Endodermal cell (in vitro differentiated cells): ENCODE measurements around the gene TIMP2. TPM values are rescaled to one million over a fixed set of nuclear protein-coding genes. Genes with fewer than 3 reads are reported as not detected.

Experiments
- DNase-seq: peaks from one replicate; pipeline ENCODE4 v3.0.0-alpha.2; 2017
- H3K27ac ChIP-seq: 2 replicates; pipeline ENCODE4 v1.5.1; 2013; ENCODE audit warnings: mild to moderate bottlenecking, low read depth, low read length, moderate library complexity
- H3K27me3 ChIP-seq: 2 replicates; pipeline ENCODE4 v1.6.1; 2013; ENCODE audit warnings: mild to moderate bottlenecking, low read length, moderate library complexity; ENCODE audit not compliant: insufficient read depth, control insufficient read depth, poor library complexity, severe bottlenecking
- H3K36me3 ChIP-seq: 2 replicates; pipeline ENCODE4 v1.7.0; 2013; ENCODE audit warnings: mild to moderate bottlenecking, low read length, moderate library complexity; ENCODE audit not compliant: control insufficient read depth, insufficient read depth
- H3K4me1 ChIP-seq: one replicate; pipeline ENCODE4 v1.7.0; 2013; ENCODE audit warnings: low read length; ENCODE audit not compliant: control insufficient read depth, insufficient read depth
- H3K4me3 ChIP-seq: 2 replicates; pipeline ENCODE4 v1.5.1; 2013; ENCODE audit warnings: mild to moderate bottlenecking, low read length, moderate library complexity
- H3K9ac ChIP-seq: 2 replicates; pipeline ENCODE4 v1.6.1; 2013; ENCODE audit warnings: mild to moderate bottlenecking, low read length, moderate library complexity; ENCODE audit not compliant: poor library complexity, severe bottlenecking; ENCODE audit errors: extremely low read depth
- H3K9me3 ChIP-seq: 2 replicates; pipeline ENCODE4 v1.6.1; 2013; ENCODE audit warnings: mild to moderate bottlenecking, low read length, moderate library complexity; ENCODE audit not compliant: control insufficient read depth
- H3K27ac Mint-ChIP-seq: 2 replicates; pipeline ENCODE4 v1.8.0; 2020; ENCODE audit warnings: mixed read lengths
- H3K27me3 Mint-ChIP-seq: 2 replicates; pipeline ENCODE4 v1.8.0; 2021; ENCODE audit warnings: mild to moderate bottlenecking, mixed read lengths; ENCODE audit not compliant: insufficient read depth
- H3K36me3 Mint-ChIP-seq: 2 replicates; pipeline ENCODE4 v1.8.0; 2020; ENCODE audit warnings: low read depth, mixed read lengths
- H3K4me1 Mint-ChIP-seq: 2 replicates; pipeline ENCODE4 v1.8.0; 2020; ENCODE audit warnings: mixed read lengths
- H3K4me3 Mint-ChIP-seq: 2 replicates; pipeline ENCODE4 v1.8.0; 2020; ENCODE audit warnings: mild to moderate bottlenecking, moderate library complexity, mixed read lengths
- H3K9me3 Mint-ChIP-seq: 2 replicates; pipeline ENCODE4 v1.8.0; 2020; ENCODE audit warnings: mild to moderate bottlenecking, mixed read lengths
- WGBS, 2 experiments: methylation state at CpG; one replicate each; pipeline versions ENCODE4 v1.1.5 to v1.1.7; 2013; ENCODE audit warnings: missing lambda C conversion rate in 2 of 2, mixed read lengths in 1 of 2; ENCODE audit not compliant: insufficient coverage in 1 of 2, insufficient read length in 1 of 2; 5-methylcytosine and 5-hydroxymethylcytosine counted together
- long read RNA-seq, 4 experiments: library from polyadenylated mRNA in 2 of 4; library from RNA in 1 of 4; library from capped mRNA in 1 of 4; stranded (forward) in 3 of 4; unstranded in 1 of 4; transcript quantifications; one replicate each; pipeline ENCODE4 v2.0.0, GENCODE V29; 2020 to 2021; ENCODE audit warnings: inconsistent platforms in 1 of 4
- polyA plus RNA-seq, 2 experiments: library from polyadenylated mRNA; stranded (reverse); fragments of 50-300 nt; gene quantifications; one replicate each; pipeline ENCODE4 v1.2.3, GENCODE V29; 2013
- total RNA-seq, 2 donors: library from RNA; stranded (reverse); fragmentation: NEBNext Ultra II Directional in 1 of 2; extraction: Animal tissue kit (Norgen Biotek cat#: 25700) in 1 of 2; gene quantifications; 2 replicates in 1 of 2; 3 replicates in 1 of 2; pipeline ENCODE4 v1.2.1, GENCODE V29; 2021
- TF ChIP-seq, protein P1 (sequence below): fragments of 200-600 bp; sonication (generic); conservative IDR thresholded peaks from 2 replicates; pipeline ENCODE4 v1.5.0; 2021; ENCODE audit warnings: antibody characterized with exemption, mild to moderate bottlenecking

The TIMP2 gene, protein sequence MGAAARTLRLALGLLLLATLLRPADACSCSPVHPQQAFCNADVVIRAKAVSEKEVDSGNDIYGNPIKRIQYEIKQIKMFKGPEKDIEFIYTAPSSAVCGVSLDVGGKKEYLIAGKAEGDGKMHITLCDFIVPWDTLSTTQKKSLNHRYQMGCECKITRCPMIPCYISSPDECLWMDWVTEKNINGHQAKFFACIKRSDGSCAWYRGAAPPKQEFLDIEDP
- 10 to 100 TPM; 36.9 to 42.7 TPM for total RNA-seq
- 61.1 TPM for polyA plus RNA-seq (2013, experiment 1 of 2)
- polyA plus RNA-seq (2013, experiment 2 of 2) = 60.7 TPM
- long read RNA-seq, experiment 1, transcript TIMP2-201 (5 exons, 3,652 nt) = major isoform, 15 of 28 reads
- long read RNA-seq, experiment 1, partial matches to known transcripts = 2 of 28 reads
- long read RNA-seq, experiment 1, other reads (novel, unspliced or antisense) = 11 of 28 reads
- long read RNA-seq, experiment 2, transcript TIMP2-201 (5 exons, 3,652 nt) = major isoform, 10 of 16 reads
- long read RNA-seq, experiment 2, partial matches to known transcripts = 0 of 16 reads
- long read RNA-seq, experiment 2, other reads (novel, unspliced or antisense) = 6 of 16 reads
- long read RNA-seq, experiment 3, partial matches to known transcripts = 0 of 3 reads
- long read RNA-seq, experiment 3, other reads (novel, unspliced or antisense) = 3 of 3 reads
- long read RNA-seq, experiment 4, partial matches to known transcripts = 0 of 4 reads
- long read RNA-seq, experiment 4, other reads (novel, unspliced or antisense) = 3 of 4 reads

DNA sequence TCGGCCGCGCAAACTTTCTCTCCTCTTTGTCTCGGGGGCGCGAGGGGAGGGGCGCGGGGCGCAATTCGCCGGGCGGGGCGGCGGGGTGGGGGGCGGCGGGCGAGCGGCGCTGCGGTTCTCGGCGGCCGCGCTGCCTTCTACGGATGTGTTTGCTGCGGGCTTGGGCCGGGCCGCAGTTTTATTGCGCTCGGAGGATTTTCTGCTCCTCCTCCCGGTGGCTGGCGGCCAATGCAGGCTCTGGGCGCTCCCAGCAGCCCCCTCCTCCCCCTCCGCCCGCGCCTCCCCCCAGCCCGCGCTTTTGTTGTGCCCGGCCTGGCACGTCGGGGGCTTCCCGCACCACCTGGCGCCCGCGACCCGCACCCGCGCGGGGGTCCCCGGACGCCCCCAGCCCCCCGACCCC, at the start of gene TIMP2:
Gene TIMP2 (minus strand): TSS at position 154 of the 400 bp plus-strand sequence. CDS start 299 bp downstream, outside the sequence.
- no peaks in the 10 kb centered on the region for H3K9me3 ChIP-seq
- H3K27ac Mint-ChIP-seq = no peak within 1 kb of the TSS
- WGBS, 2 experiments = 0% methylated on average over 14 to 52 of the region's 52 CpGs

DNA sequence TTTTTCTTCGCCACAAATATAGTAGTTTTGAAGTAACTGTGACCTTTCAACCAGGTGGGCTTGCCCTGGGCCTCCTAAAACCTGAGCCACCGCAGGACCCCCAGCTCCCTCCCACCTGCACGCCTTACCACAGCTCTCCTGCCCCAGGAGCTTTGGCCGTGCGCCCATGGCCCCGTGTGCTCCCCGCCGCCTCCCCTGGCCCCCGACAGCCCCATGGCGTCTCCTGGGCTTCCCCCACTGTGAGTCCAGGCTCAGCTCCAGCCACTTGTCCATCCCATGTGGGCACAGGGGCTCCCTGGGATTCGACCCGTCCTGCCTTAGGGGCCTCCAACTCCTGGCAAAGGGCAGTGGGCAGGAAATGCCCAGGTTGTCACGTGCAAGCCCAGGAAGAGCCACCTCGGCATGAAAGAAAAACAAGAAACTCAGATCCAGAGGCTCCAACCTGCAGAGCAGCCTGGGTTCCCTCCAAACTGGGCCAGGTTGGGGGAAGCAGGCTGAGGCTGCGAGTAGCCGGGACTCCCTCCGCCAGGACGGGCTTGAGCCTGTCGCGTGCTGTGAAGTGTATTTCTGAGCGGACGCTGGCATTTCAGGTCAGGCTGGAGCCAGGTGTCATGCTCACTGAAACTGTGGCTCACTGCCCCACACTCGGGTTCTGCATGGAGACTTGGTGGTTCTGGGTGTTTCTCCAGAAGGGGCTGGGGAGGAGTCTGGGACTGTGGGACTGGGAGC, 48.8 kb upstream of the TIMP2 start:
- Histone ChIP-seq H3K4me1 (peaks cover 10% of the 10 kb centered on the region), H3K36me3 (no peaks in the 10 kb centered on the region), H3K27ac (peak overlapping the region; percentile 80), H3K27me3 (no peaks in the 10 kb centered on the region), H3K9ac (no peak overlapping the region), H3K4me3 (no peak overlapping the region), H3K9me3 (no peaks in the 10 kb centered on the region)
- TF ChIP-seq, protein P1, sequence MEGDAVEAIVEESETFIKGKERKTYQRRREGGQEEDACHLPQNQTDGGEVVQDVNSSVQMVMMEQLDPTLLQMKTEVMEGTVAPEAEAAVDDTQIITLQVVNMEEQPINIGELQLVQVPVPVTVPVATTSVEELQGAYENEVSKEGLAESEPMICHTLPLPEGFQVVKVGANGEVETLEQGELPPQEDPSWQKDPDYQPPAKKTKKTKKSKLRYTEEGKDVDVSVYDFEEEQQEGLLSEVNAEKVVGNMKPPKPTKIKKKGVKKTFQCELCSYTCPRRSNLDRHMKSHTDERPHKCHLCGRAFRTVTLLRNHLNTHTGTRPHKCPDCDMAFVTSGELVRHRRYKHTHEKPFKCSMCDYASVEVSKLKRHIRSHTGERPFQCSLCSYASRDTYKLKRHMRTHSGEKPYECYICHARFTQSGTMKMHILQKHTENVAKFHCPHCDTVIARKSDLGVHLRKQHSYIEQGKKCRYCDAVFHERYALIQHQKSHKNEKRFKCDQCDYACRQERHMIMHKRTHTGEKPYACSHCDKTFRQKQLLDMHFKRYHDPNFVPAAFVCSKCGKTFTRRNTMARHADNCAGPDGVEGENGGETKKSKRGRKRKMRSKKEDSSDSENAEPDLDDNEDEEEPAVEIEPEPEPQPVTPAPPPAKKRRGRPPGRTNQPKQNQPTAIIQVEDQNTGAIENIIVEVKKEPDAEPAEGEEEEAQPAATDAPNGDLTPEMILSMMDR = no peak
- DNase-seq = no peak
- Mint-ChIP-seq H3K4me3 (no peak overlapping the region), H3K9me3 (no peaks in the 10 kb centered on the region), H3K36me3 (no peaks in the 10 kb centered on the region), H3K4me1 (peaks cover 26% of the 10 kb centered on the region), H3K27me3 (no peaks in the 10 kb centered on the region), H3K27ac (no peak overlapping the region)
- 92 to 96% methylated on average over 19 to 23 of the region's 23 CpGs for whole genome bisulfite sequencing, 2 experiments

More for the DNA sequence above, at the start of gene TIMP2:
- peak within 1 kb of the TSS; percentile 38 for H3K9ac ChIP-seq
- no peaks in the 10 kb centered on the region for H3K36me3 Mint-ChIP-seq
- peaks cover 14% of the 10 kb centered on the region for H3K4me1 Mint-ChIP-seq
- H3K4me3 Mint-ChIP-seq = peak within 1 kb of the TSS; percentile 64
- H3K27me3 Mint-ChIP-seq = peaks cover 5% of the 10 kb centered on the region
- H3K9me3 Mint-ChIP-seq = no peaks in the 10 kb centered on the region
- H3K27ac ChIP-seq = peak within 1 kb of the TSS; percentile 66
- no peaks in the 10 kb centered on the region for H3K27me3 ChIP-seq
- no peaks in the 10 kb centered on the region for H3K36me3 ChIP-seq
- peak within 1 kb of the TSS; percentile 82 for H3K4me3 ChIP-seq
- DNase-seq = peak; percentile 97
- no peaks in the 10 kb centered on the region for H3K4me1 ChIP-seq
- TF ChIP-seq, protein P1 = peak; percentile 65

DNA sequence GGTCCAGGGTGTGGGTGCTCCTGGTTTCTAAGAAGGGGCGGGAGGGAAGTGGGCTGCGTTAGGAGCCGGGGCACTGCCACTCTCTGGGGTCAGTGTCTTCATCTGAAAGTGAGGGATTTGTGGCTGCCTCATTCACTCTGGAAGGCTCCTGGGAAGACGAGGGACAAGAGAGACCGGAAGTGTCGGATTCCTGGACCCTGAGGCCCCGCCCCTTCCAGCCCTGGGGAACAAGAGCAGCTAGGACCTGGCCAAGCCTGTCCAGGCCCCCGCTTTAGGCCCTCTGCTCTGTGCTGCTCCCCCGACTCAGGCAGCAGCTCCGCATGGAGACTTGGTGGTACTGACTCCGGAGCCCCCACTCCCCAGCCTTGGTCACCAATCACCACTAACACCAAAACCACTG, 48.0 kb upstream of the TIMP2 start:
- Histone ChIP-seq H3K9ac (no peak overlapping the region), H3K27ac (no peak overlapping the region), H3K36me3 (no peaks in the 10 kb centered on the region), H3K9me3 (no peaks in the 10 kb centered on the region), H3K4me3 (no peak overlapping the region), H3K4me1 (peaks cover 10% of the 10 kb centered on the region), H3K27me3 (no peaks in the 10 kb centered on the region)
- 80 to 81% methylated on average over 7 to 11 of the region's 11 CpGs for WGBS, 2 experiments
- DNase-seq = peak; percentile 89
- no peaks in the 10 kb centered on the region for H3K36me3 Mint-ChIP-seq
- H3K4me3 Mint-ChIP-seq = no peak overlapping the region
- no peak overlapping the region for H3K27ac Mint-ChIP-seq
- no peaks in the 10 kb centered on the region for H3K9me3 Mint-ChIP-seq
- peaks cover 26% of the 10 kb centered on the region for H3K4me1 Mint-ChIP-seq
- TF ChIP-seq, protein P1 = no peak
- H3K27me3 Mint-ChIP-seq = no peaks in the 10 kb centered on the region
